HG03066 (cell line): Measurements from ENCODE around the gene NFAT5.

Experiments
- ATAC-seq: cut with Tn5 transposase; IDR thresholded peaks from one replicate; pipeline ENCODE4 v1.9.1; 2021; ENCODE audit warnings: low read depth; ENCODE audit not compliant: unreplicated experiment

NFAT5 gene

GRCh38 chr16:69701866-69702265 is 136.1 kb downstream of the NFAT5 start:
- no peak for ATAC-seq

GRCh38 chr16:69703638-69704037 is 137.9 kb downstream of the NFAT5 start:
- ATAC-seq = no peak

- ATAC-seq = no peak
Observed at GRCh38 chr16:69706256-69706974, 140.6 kb downstream of the NFAT5 start.

- no peak for ATAC-seq
Observed at GRCh38 chr16:69706975-69707340, 141.2 kb downstream of the NFAT5 start.

GRCh38 chr16:69707920-69708683 is 142.3 kb downstream of the NFAT5 start:
- no peak for ATAC-seq

- no peak for ATAC-seq
Observed at GRCh38 chr16:69709456-69710084, 143.8 kb downstream of the NFAT5 start.

GRCh38 chr16:69711115-69711740 is 145.5 kb downstream of the NFAT5 start:
- no peak for ATAC-seq

GRCh38 chr16:69712277-69712676 is 146.5 kb downstream of the NFAT5 start:
- ATAC-seq = no peak

- no peak for ATAC-seq
Observed at GRCh38 chr16:69712914-69713581, 147.3 kb downstream of the NFAT5 start.

- no peak for ATAC-seq
Observed at GRCh38 chr16:69717066-69717465, 151.3 kb downstream of the NFAT5 start.

- ATAC-seq = no peak
Observed at GRCh38 chr16:69718111-69718764, 152.5 kb downstream of the NFAT5 start.

- ATAC-seq = no peak
Observed at GRCh38 chr16:69720822-69721430, 155.2 kb downstream of the NFAT5 start.

GRCh38 chr16:69721441-69721957 is 155.7 kb downstream of the NFAT5 start:
- ATAC-seq = no peak

GRCh38 chr16:69724414-69724873 is 158.7 kb downstream of the NFAT5 start:
- no peak for ATAC-seq

GRCh38 chr16:69724981-69725479 is 159.3 kb downstream of the NFAT5 start:
- ATAC-seq = no peak

- no peak for ATAC-seq
Observed at GRCh38 chr16:69725480-69726312, 159.9 kb downstream of the NFAT5 start.

GRCh38 chr16:69726313-69727060 is 160.7 kb downstream of the NFAT5 start, which contains the start of gene NQO1:
Gene NQO1 (minus strand): TSS chr16:69726560. CDS start chr16:69726439, 121 bp downstream.
- peak; percentile 97 for ATAC-seq

GRCh38 chr16:69727916-69728270 is 162.1 kb downstream of the NFAT5 start:
- ATAC-seq = no peak
